ENCODE measurements around the gene NFAM1. TPM values are rescaled to one million over a fixed set of nuclear protein-coding genes. Genes with fewer than 3 reads are reported as not detected.

NFAM1 gene
- total and polyA plus RNA-seq, 9 donors: 0.36 to 3.5 (median 0.91) TPM

DNA sequence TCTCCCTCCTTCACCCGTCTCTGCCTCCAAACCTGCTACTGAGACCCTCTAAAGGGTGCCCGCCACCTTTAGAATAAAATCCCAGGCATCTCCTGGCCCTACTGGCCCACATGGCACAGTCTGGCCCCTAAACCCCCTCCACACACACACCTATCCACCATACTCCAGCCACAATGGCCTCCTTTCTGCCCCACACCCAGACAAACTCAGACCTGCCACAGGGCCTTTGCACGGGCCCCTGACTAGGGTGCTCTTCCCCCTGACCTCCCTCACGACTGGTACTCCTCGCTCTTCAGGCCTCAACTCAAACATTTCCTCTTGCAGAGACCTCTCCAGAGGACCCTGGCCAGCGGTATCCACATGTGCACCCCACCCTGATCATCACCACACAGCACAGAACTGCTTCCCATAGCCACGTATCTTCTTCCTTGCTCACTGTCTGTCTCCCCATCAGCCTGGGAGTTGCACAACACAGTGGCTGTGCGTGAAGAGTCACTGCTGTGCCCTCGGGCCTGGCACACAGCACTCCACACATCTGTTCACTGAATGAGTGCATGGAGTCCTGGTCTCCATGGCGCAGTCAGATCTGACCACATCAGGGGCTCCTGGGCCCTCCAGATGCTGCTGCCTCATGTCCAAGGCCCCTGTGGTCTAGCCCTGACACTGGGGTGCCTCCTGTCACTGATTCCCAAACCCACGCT is 95.5 kb downstream of the NFAM1 start:
- H3K4me1 ChIP-seq (ENCODE audit: insufficient read depth): no peaks in the 10 kb centered on the region
- no peak overlapping the region for H3K27ac ChIP-seq
- no peak overlapping the region for H3K4me3 ChIP-seq
- H3K36me3 ChIP-seq: no peaks in the 10 kb centered on the region
- intact Hi-C loops (cut with DNase I): no loop called here
- H3K27me3 ChIP-seq: no peaks in the 10 kb centered on the region
- TF ChIP-seq EP300 (IDR thresholded peaks at IDR 0.05) (no peak), POLR2A (IDR thresholded peaks at IDR 0.05) (no peak)
- TF ChIP-seq, protein P1, sequence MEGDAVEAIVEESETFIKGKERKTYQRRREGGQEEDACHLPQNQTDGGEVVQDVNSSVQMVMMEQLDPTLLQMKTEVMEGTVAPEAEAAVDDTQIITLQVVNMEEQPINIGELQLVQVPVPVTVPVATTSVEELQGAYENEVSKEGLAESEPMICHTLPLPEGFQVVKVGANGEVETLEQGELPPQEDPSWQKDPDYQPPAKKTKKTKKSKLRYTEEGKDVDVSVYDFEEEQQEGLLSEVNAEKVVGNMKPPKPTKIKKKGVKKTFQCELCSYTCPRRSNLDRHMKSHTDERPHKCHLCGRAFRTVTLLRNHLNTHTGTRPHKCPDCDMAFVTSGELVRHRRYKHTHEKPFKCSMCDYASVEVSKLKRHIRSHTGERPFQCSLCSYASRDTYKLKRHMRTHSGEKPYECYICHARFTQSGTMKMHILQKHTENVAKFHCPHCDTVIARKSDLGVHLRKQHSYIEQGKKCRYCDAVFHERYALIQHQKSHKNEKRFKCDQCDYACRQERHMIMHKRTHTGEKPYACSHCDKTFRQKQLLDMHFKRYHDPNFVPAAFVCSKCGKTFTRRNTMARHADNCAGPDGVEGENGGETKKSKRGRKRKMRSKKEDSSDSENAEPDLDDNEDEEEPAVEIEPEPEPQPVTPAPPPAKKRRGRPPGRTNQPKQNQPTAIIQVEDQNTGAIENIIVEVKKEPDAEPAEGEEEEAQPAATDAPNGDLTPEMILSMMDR (IDR thresholded peaks at IDR 0.05): no peak
- WGBS, 3 donors: 92 to 95% (median 92%) methylated on average over 11 of the region's 11 CpGs
- no peak for DNase-seq
- no peaks in the 10 kb centered on the region for H3K9me3 ChIP-seq

DNA sequence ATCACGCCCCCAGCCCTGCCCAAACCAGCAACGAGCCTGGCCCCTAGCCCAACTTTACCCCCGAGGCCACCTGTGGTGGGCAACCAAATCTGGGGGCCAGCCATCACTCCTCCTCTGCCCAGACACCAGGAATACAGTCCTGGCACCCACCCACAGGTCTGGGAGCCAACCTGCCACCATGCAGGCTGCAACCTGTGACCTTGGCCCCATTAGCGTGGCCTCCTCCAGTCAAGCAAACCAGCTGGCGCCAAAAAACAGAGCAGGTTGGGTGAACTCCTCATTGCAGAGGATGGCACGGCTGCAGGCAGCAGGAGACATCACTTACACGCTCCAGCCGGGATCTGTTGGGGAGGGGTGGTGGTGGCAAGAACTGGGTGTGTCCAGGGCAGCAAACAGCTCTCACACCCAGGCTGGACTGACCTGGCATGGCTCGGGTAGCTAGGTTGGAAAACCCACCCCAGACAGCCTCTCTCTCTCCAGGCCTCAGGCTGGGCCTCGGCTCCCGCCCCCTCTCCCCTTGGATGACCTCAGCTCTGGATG is 96.3 kb downstream of the NFAM1 start:
- intact Hi-C loops (cut with DNase I): no loop called here
- no peak overlapping the region for H3K27ac ChIP-seq
- no peak overlapping the region for H3K4me3 ChIP-seq
- H3K36me3 ChIP-seq: no peaks in the 10 kb centered on the region
- no peaks in the 10 kb centered on the region for H3K4me1 ChIP-seq (ENCODE audit: insufficient read depth)
- TF ChIP-seq EP300 (IDR thresholded peaks at IDR 0.05): no peak
- no peak for TF ChIP-seq POLR2A (IDR thresholded peaks at IDR 0.05)
- TF ChIP-seq, protein P1 (IDR thresholded peaks at IDR 0.05): no peak
- H3K9me3 ChIP-seq: no peaks in the 10 kb centered on the region
- H3K27me3 ChIP-seq: no peaks in the 10 kb centered on the region
- no peak for DNase-seq
- WGBS, 3 donors: 62 to 81% (median 64%) methylated on average over 9 to 11 of the region's 11 CpGs

DNA sequence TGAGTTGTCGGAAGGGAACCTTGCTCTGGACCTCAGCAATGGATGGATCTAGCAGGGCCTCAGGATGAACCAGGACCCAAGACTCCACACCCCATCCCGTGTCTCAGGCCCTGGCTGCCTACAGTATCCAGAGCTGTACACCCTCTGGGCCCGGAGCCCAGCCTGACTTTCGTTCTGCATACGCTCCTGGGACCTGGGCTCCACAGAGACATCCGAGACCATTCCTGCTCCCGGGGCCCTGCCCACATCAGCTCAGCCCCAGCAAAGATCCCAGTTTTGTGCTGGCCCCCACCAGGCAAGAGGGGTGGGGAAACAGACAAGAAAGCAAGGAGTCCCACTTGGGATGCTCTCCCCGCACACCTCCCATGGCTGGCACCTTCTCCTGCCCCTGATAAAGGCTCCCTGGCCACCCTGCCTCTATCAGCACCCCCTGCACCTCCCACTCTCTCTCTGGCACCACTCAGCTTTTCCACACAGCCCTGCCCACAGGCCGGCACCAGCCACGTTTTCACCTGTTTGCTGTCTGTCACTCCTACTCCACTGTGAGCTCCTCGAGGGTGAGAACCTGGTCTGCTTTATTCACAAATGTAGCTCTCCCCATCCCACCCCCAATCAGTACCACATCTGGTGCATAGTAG is 97.2 kb downstream of the NFAM1 start:
- intact Hi-C loops (cut with DNase I): no loop called here
- 77 to 78% (median 78%) methylated on average over 11 of the region's 11 CpGs for WGBS, 3 donors

DNA sequence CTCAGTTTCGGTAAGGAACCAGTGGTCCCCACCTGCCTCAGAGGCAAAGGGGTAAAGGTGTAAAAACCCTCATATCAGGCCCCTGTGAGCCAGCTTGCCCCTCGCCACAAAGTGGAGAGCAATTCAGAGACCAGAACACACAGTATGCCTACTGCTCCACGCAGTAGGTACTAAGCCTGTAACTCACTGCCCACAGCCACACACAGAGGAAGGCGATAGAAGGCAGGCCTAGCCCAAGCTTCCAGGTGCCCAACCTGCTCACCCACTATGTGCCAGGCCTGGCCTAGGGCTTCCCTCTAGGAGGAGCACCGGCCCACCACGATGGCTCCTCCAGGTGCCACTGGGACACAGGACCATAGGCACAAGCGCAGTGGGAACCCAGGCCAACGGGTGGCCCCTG is 98.7 kb downstream of the NFAM1 start:
- 91 to 95% (median 93%) methylated on average over 8 of the region's 8 CpGs for WGBS, 3 donors
- H3K4me3 ChIP-seq: no peak overlapping the region
- intact Hi-C loops (cut with DNase I): no loop called here
- no peaks in the 10 kb centered on the region for H3K36me3 ChIP-seq
- DNase-seq: no peak
- H3K27ac ChIP-seq: no peak overlapping the region
- TF ChIP-seq EP300 (IDR thresholded peaks at IDR 0.05): no peak
- TF ChIP-seq, protein P1 (IDR thresholded peaks at IDR 0.05): no peak
- TF ChIP-seq POLR2A (IDR thresholded peaks at IDR 0.05): no peak
- H3K4me1 ChIP-seq (ENCODE audit: insufficient read depth): no peaks in the 10 kb centered on the region
- H3K27me3 ChIP-seq: no peaks in the 10 kb centered on the region
- no peaks in the 10 kb centered on the region for H3K9me3 ChIP-seq

More for the DNA sequence above, 97.2 kb downstream of the NFAM1 start:
- H3K27me3 ChIP-seq: no peaks in the 10 kb centered on the region
- H3K27ac ChIP-seq: no peak overlapping the region
- H3K4me3 ChIP-seq: no peak overlapping the region
- no peaks in the 10 kb centered on the region for H3K36me3 ChIP-seq
- no peak for TF ChIP-seq POLR2A (IDR thresholded peaks at IDR 0.05)
- TF ChIP-seq, protein P1 (IDR thresholded peaks at IDR 0.05): no peak
- TF ChIP-seq EP300 (IDR thresholded peaks at IDR 0.05): no peak
- H3K4me1 ChIP-seq (ENCODE audit: insufficient read depth): no peaks in the 10 kb centered on the region
- no peaks in the 10 kb centered on the region for H3K9me3 ChIP-seq
- no peak for DNase-seq
